ENCODE measurements around the gene CLK1.

CLK1 gene

GRCh38 chr2:200810998-200811332 lies 53.5 kb downstream of the CLK1 start:
- no peak for DNase-seq

GRCh38 chr2:200810252-200810997 lies 54.0 kb downstream of the CLK1 start:
- no peak for DNase-seq

- DNase-seq: no peak
Measured at GRCh38 chr2:200809506-200810251, 54.8 kb downstream of the CLK1 start.

Measured in CD4-positive, alpha-beta T cell treated with Interleukin-21 for 1 hour (primary cell).